K562 (cell line): ENCODE results near the gene MAGI2. TPM values are rescaled to one million over a fixed set of nuclear protein-coding genes. Genes with fewer than 3 reads are reported as not detected.

Experiments used
- ATAC-seq: fragments of 200-7000 bp; cut with Tn5 transposase; 3 replicates; pipeline ENCODE4 v1.9.1; 2020; ENCODE audit warnings: moderate library complexity
- BruUV-seq: library from RNA; stranded (reverse); fragments of 400-500 nt; replicated peaks from 2 replicates; lab custom pipeline; 2021; lab: Mats Ljungman, UMichigan
- CTCF ChIA-PET: fragments of 300-600 bp; formaldehyde crosslinking; extraction: SDS; loops from one replicate; lab custom pipeline; 2021; ENCODE audit warnings: low intra/inter-chr PET ratio; lab: Yijun Ruan, JAX
- POLR2A ChIA-PET: fragments of 300-600, 350-650 bp; sonication (Branson Sonifier 250); formaldehyde crosslinking; extraction: SDS; loops from one replicate; lab custom pipeline; 2021; ENCODE audit warnings: antibody characterized with exemption, inconsistent platforms; lab: Yijun Ruan, JAX
- DNase-seq, 4 experiments: peaks; one replicate each; pipeline versions ENCODE4 v3.0.0 to v3.0.0-alpha.2; 2011 to 2018; ENCODE audit warnings: low spot score in 3 of 4, mixed read lengths in 3 of 4; ENCODE audit errors: extremely low read depth in 1 of 4
- FAIRE-seq: peaks from 2 replicates; lab custom pipeline; 2011; peaks lifted over from hg19 to GRCh38; lab: Jason Lieb, UNC
- H2AFZ ChIP-seq: 2 replicates; pipeline ENCODE4 v1.6.0; 2011; ENCODE audit warnings: low read depth, low read length, control low read depth, inconsistent platforms
- H3K27ac ChIP-seq: fragments of 200-600 bp; 3 replicates; pipeline ENCODE4 v1.8.0; 2011; ENCODE audit warnings: low read depth, mild to moderate bottlenecking, control low read depth, inconsistent platforms, low read length, moderate library complexity, mixed read lengths; ENCODE audit errors: extremely low read depth
- H3K27me3 ChIP-seq, 2 experiments: fragments of 300-600 bp in 1 of 2; 2 replicates in 1 of 2; 3 replicates in 1 of 2; pipeline versions ENCODE4 v1.6.0 to v1.8.0; 2011; ENCODE audit warnings: inconsistent platforms in 2 of 2, low read length in 2 of 2, mild to moderate bottlenecking in 1 of 2, mixed read lengths in 1 of 2, moderate library complexity in 1 of 2; ENCODE audit not compliant: control insufficient read depth in 2 of 2, insufficient read depth in 2 of 2
- H3K36me3 ChIP-seq: fragments of 300-600 bp; 3 replicates; pipeline ENCODE4 v1.8.0; 2011; ENCODE audit warnings: mild to moderate bottlenecking, low read length, inconsistent platforms; ENCODE audit not compliant: control insufficient read depth, insufficient read depth
- H3K4me1 ChIP-seq, 2 experiments: fragments of 200-600 bp in 1 of 2; replicated peaks in 1 of 2; 2 replicates in 1 of 2; 3 replicates in 1 of 2; pipeline versions ENCODE4 v1.5.1 to v1.8.0; 2011; ENCODE audit warnings: inconsistent platforms in 2 of 2, low read length in 2 of 2, mild to moderate bottlenecking in 1 of 2, mixed read lengths in 1 of 2, moderate library complexity in 1 of 2; ENCODE audit not compliant: control insufficient read depth in 2 of 2, insufficient read depth in 2 of 2
- H3K4me2 ChIP-seq: 2 replicates; pipeline ENCODE4 v1.6.1; 2011; ENCODE audit warnings: low read length, control low read depth, inconsistent platforms, mixed read lengths; ENCODE audit not compliant: insufficient read depth
- H3K4me3 ChIP-seq: fragments of 200-600 bp; sonication (generic), shearing (Covaris generic); 2 replicates; pipeline ENCODE4 v1.5.1; 2016; ENCODE audit warnings: control low read depth, inconsistent platforms
- H3K79me2 ChIP-seq: fragments of 200-600 bp; 3 replicates; pipeline ENCODE4 v1.8.0; 2011; ENCODE audit warnings: low read length, inconsistent platforms; ENCODE audit not compliant: control insufficient read depth, insufficient read depth
- H3K9ac ChIP-seq, 2 experiments: 2 replicates each; pipeline versions ENCODE4 v1.6.0 to v1.6.1; 2011; ENCODE audit warnings: low read depth in 2 of 2, low read length in 2 of 2, control low read depth in 1 of 2, inconsistent platforms in 1 of 2, mild to moderate bottlenecking in 1 of 2, mixed read lengths in 1 of 2; ENCODE audit not compliant: insufficient read depth in 1 of 2
- H3K9me1 ChIP-seq: one replicate; pipeline ENCODE4 v1.6.0; 2011; ENCODE audit warnings: inconsistent platforms, mild to moderate bottlenecking, low read length, moderate library complexity; ENCODE audit not compliant: control insufficient read depth, insufficient read depth
- H3K9me3 ChIP-seq: replicated peaks from 2 replicates; pipeline ENCODE4 v1.5.1; 2011; ENCODE audit warnings: low read depth, low read length, inconsistent platforms; ENCODE audit not compliant: control insufficient read depth, insufficient read depth
- H4K20me1 ChIP-seq: replicated peaks from 2 replicates; pipeline ENCODE4 v1.6.1; 2011; ENCODE audit warnings: low read length, inconsistent platforms, mixed read lengths; ENCODE audit not compliant: control insufficient read depth, insufficient read depth
- ETV6 ChIP-seq, 3 experiments: fragments of 150-350 bp in 1 of 3; sonication (generic) in 1 of 3; formaldehyde crosslinking in 1 of 3; IDR thresholded peaks; 2 replicates each; pipeline versions ENCODE4 v1.6.1 to v1.8.0; 2014 to 2022; ENCODE audit warnings: borderline replicate concordance in 2 of 3, low read depth in 2 of 3, antibody characterized with exemption in 1 of 3, low read length in 1 of 3, mild to moderate bottlenecking in 1 of 3, missing genetic modification reagents in 1 of 3
- FIP1L1 ChIP-seq: fragments of 200-400 bp; formaldehyde crosslinking; IDR thresholded peaks from 2 replicates; pipeline ENCODE4 v1.6.1; 2018; ENCODE audit warnings: mild to moderate bottlenecking, low read depth, low read length; ENCODE audit not compliant: poor library complexity, severe bottlenecking
- NFIC ChIP-seq: fragments of 450-650 bp; IDR thresholded peaks from 2 replicates; pipeline ENCODE4 v1.6.1; 2017; ENCODE audit warnings: mild to moderate bottlenecking, inconsistent platforms
- PHF8 ChIP-seq: fragments of 200-600 bp; sonication (generic); IDR thresholded peaks from 2 replicates; pipeline ENCODE4 v1.6.1; 2012; ENCODE audit warnings: mixed run types, mild to moderate bottlenecking, inconsistent platforms, low read length, moderate library complexity, borderline replicate concordance
- TOE1 ChIP-seq, 2 experiments: fragments of 450-650 bp in 1 of 2; sonication (generic) in 1 of 2; formaldehyde crosslinking in 1 of 2; IDR thresholded peaks; 2 replicates each; pipeline versions ENCODE4 v1.7.1 to v1.8.0; 2016 to 2022; ENCODE audit warnings: borderline replicate concordance in 2 of 2, mild to moderate bottlenecking in 2 of 2, antibody characterized with exemption in 1 of 2, inconsistent platforms in 1 of 2, low read depth in 1 of 2, missing genetic modification reagents in 1 of 2, moderate library complexity in 1 of 2
- ZEB2 ChIP-seq: fragments of 450-650 bp; IDR thresholded peaks from 2 replicates; pipeline ENCODE4 v1.6.1; 2016
- ZKSCAN3 ChIP-seq: fragments of 250-450 bp; sonication (Bioruptor Pico); IDR thresholded peaks from 2 replicates; pipeline ENCODE4 v1.4.0; 2020
- ZNF212 ChIP-seq: fragments of 450-650 bp; formaldehyde crosslinking; IDR thresholded peaks from 2 replicates; pipeline ENCODE4 v1.4.0; 2020; ENCODE audit warnings: mild to moderate bottlenecking
- ZNF324 ChIP-seq: fragments of 250-450 bp; sonication (Bioruptor Pico); IDR thresholded peaks from 2 replicates; pipeline ENCODE4 v1.4.0; 2020; ENCODE audit warnings: mild to moderate bottlenecking
- WGBS: fragments of 100-300 bp; shearing (Covaris generic); methylation state at CpG from one replicate; pipeline ENCODE4 v1.1.6; 2016; ENCODE audit warnings: low coverage, mixed read lengths; ENCODE audit not compliant: insufficient coverage; ENCODE audit errors: missing lambda C conversion rate; 5-methylcytosine and 5-hydroxymethylcytosine counted together
- in situ Hi-C: fragments of 300-500 bp; cut with MboI; formaldehyde crosslinking; loops from 4 replicates; pipeline ENCODE4 v1.15.0; 2018; ENCODE audit warnings: inconsistent platforms, mixed read lengths
- intact Hi-C: fragments of 100-400 bp; cut with micrococcal nuclease; formaldehyde crosslinking; loops from 2 replicates; pipeline ENCODE4 v1.14.2; 2022
- polyA plus RNA-seq, 8 experiments: library from polyadenylated mRNA; depleted of rRNA in 4 of 8; stranded (reverse) in 5 of 8; unstranded in 3 of 8; fragments of >200 nt; fragmentation: Nextera tagmentation in 2 of 8; fragmentation: Illumina TruSeq in 1 of 8; extraction: Ambion mirVana in 2 of 8; extraction: Trizol in 1 of 8; gene quantifications; 2 replicates each; pipeline versions ENCODE4 v1.2.1 to v1.2.3, GENCODE V29; 2011 to 2014; ENCODE audit warnings: inconsistent platforms in 1 of 8, missing spikeins in 1 of 8
- total RNA-seq, 7 experiments: library from RNA; depleted of rRNA in 6 of 7; stranded (reverse); fragments of >200 nt in 6 of 7; fragmentation: Illumina TruSeq in 2 of 7; extraction: Trizol in 2 of 7; gene quantifications; 2 replicates each; pipeline versions ENCODE4 v1.2.1 to v1.2.3, GENCODE V29; 2011 to 2021; ENCODE audit warnings: low replicate concordance in 1 of 7
- TF ChIP-seq, protein P1 (sequence below): fragments of 450-650 bp; IDR thresholded peaks from 2 replicates; pipeline ENCODE4 v1.7.1; 2018; ENCODE audit warnings: mild to moderate bottlenecking, low read depth; ENCODE audit not compliant: partially characterized antibody
- TF ChIP-seq, protein P2 (sequence below): fragments of 250-450 bp; sonication (Bioruptor Pico); IDR thresholded peaks from 2 replicates; pipeline ENCODE4 v1.4.0; 2020; ENCODE audit warnings: mild to moderate bottlenecking, moderate library complexity
- TF ChIP-seq, protein P3 (sequence below), 2 experiments: fragments of 250-450 bp in 1 of 2; fragments of 450-650 bp in 1 of 2; sonication (Bioruptor Pico) in 1 of 2; IDR thresholded peaks; 2 replicates each; pipeline versions ENCODE4 v1.6.1 to v1.8.0; 2016 to 2021; ENCODE audit warnings: mild to moderate bottlenecking in 2 of 2, moderate library complexity in 2 of 2, missing compliant biosample characterization in 1 of 2, missing genetic modification characterization in 1 of 2
- TF ChIP-seq, protein P4 (sequence below): sonication (generic); formaldehyde crosslinking; IDR thresholded peaks from 2 replicates; pipeline ENCODE4 v1.8.0; 2023; ENCODE audit warnings: mild to moderate bottlenecking, missing genetic modification reagents

MAGI2 gene
- total and polyA plus RNA-seq, 9 of the 15 experiments (the other 6 are each of a cell fraction or from before 2014, with no cell fraction given): 0.27 to 1.4 (median 0.70) TPM

DNA sequence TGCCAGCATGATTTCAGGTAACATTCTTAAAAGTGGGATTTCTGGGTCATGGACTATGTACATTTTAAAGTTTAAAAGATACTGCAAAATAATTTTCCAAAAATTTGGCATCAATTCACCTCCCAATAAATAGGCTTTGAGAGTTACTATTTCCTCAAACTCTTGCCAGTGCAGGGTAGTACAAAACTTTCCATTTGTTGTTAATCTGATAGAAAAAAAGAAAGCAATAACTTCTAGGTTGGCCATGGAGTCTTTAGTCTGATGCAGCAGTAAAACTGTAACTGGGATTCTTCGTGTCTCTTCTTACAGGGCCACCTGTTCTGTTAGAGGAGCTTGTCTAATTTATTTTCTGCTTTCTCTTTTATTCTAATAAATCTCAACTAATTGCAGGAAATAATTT lies 241.1 kb downstream of the MAGI2 start (continued):
- no peak for TF ChIP-seq ETV6 (IDR thresholded peaks at IDR 0.05; ENCODE audit: borderline replicate concordance in 1 of 2, low read depth in 2 of 2, low read length in 1 of 2)
- TF ChIP-seq ETV6 (CRISPR knock-in tag; IDR thresholded peaks at IDR 0.05; ENCODE audit: borderline replicate concordance): no peak
- TF ChIP-seq ZKSCAN3 (CRISPR knock-in tag): no peak
- no peak for TF ChIP-seq ZNF324
- TF ChIP-seq FIP1L1: no peak
- TF ChIP-seq, protein P1, sequence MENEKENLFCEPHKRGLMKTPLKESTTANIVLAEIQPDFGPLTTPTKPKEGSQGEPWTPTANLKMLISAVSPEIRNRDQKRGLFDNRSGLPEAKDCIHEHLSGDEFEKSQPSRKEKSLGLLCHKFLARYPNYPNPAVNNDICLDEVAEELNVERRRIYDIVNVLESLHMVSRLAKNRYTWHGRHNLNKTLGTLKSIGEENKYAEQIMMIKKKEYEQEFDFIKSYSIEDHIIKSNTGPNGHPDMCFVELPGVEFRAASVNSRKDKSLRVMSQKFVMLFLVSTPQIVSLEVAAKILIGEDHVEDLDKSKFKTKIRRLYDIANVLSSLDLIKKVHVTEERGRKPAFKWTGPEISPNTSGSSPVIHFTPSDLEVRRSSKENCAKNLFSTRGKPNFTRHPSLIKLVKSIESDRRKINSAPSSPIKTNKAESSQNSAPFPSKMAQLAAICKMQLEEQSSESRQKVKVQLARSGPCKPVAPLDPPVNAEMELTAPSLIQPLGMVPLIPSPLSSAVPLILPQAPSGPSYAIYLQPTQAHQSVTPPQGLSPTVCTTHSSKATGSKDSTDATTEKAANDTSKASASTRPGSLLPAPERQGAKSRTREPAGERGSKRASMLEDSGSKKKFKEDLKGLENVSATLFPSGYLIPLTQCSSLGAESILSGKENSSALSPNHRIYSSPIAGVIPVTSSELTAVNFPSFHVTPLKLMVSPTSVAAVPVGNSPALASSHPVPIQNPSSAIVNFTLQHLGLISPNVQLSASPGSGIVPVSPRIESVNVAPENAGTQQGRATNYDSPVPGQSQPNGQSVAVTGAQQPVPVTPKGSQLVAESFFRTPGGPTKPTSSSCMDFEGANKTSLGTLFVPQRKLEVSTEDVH: no peak
- no peak for TF ChIP-seq ZNF212 (CRISPR knock-in tag)
- no peak for TF ChIP-seq ZEB2

DNA sequence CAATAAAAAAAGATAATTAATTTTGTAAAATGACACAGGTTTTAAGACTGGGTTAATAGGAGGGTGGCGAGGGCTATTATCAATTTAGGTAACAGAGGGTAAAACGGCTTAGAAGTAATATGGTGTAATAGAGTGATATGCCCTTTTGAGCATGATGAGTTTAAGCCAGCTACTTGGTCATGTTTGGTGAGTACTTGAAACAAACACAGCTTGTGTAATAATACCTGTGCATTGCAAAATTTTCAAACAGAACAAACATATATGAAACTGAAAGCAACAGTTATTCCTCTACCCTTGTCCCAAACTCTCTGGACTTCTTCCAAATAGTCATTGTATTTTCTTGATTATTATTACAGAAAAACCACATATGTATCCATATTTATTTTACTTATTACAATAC lies 241.7 kb downstream of the MAGI2 start:
- DNase-seq (no peak), FAIRE-seq (no peak), ATAC-seq (no peak)
- ChIA-PET CTCF (no interaction called here), POLR2A (no interaction called here)
- Histone ChIP-seq H3K79me2 (no peaks in the 10 kb centered on the region), H3K4me2 (no peak overlapping the region), H3K27ac (no peak overlapping the region), H4K20me1 (no peaks in the 10 kb centered on the region), H3K9me3 (no peaks in the 10 kb centered on the region), H3K36me3 (no peaks in the 10 kb centered on the region), H3K9ac (no peak overlapping the region), H3K27me3 (no peaks in the 10 kb centered on the region), H3K9me1 (no peaks in the 10 kb centered on the region)
- 0% methylated on average over 2 of the region's 2 CpGs for WGBS
- intact Hi-C loops (no loop called here), in situ Hi-C loops (no loop called here)
- no TSS peak for BruUV-seq
- TF ChIP-seq TOE1 (IDR thresholded peaks at IDR 0.05; ENCODE audit: borderline replicate concordance): no peak
- TF ChIP-seq TOE1 (CRISPR knock-in tag; IDR thresholded peaks at IDR 0.05; ENCODE audit: borderline replicate concordance, low read depth): no peak
- no peak for TF ChIP-seq NFIC
- TF ChIP-seq, protein P2, sequence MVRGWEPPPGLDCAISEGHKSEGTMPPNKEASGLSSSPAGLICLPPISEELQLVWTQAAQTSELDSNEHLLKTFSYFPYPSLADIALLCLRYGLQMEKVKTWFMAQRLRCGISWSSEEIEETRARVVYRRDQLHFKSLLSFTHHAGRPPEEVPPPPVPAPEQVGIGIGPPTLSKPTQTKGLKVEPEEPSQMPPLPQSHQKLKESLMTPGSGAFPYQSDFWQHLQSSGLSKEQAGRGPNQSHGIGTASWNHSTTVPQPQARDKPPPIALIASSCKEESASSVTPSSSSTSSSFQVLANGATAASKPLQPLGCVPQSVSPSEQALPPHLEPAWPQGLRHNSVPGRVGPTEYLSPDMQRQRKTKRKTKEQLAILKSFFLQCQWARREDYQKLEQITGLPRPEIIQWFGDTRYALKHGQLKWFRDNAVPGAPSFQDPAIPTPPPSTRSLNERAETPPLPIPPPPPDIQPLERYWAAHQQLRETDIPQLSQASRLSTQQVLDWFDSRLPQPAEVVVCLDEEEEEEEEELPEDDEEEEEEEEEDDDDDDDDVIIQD (CRISPR knock-in tag): no peak
- TF ChIP-seq, protein P3, sequence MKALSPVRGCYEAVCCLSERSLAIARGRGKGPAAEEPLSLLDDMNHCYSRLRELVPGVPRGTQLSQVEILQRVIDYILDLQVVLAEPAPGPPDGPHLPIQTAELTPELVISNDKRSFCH (CRISPR knock-in tag; IDR thresholded peaks at IDR 0.05): no peak
- TF ChIP-seq, protein P3 (tag; IDR thresholded peaks at IDR 0.05): no peak
- TF ChIP-seq, protein P4, sequence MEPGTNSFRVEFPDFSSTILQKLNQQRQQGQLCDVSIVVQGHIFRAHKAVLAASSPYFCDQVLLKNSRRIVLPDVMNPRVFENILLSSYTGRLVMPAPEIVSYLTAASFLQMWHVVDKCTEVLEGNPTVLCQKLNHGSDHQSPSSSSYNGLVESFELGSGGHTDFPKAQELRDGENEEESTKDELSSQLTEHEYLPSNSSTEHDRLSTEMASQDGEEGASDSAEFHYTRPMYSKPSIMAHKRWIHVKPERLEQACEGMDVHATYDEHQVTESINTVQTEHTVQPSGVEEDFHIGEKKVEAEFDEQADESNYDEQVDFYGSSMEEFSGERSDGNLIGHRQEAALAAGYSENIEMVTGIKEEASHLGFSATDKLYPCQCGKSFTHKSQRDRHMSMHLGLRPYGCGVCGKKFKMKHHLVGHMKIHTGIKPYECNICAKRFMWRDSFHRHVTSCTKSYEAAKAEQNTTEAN (CRISPR knock-in tag): no peak
- no peak for TF ChIP-seq PHF8
- TF ChIP-seq, all 486 proteins: peak for 0
- Histone ChIP-seq H3K4me1 (no peaks in the 10 kb centered on the region), H2AFZ (no peak overlapping the region), H3K4me3 (no peak overlapping the region)
